HG03558 (cell line): ENCODE results near the gene MGAT5B.

Source experiments
- ATAC-seq: cut with Tn5 transposase; IDR thresholded peaks from one replicate; pipeline ENCODE4 v1.9.1; 2021; ENCODE audit warnings: moderate number of reproducible peaks; ENCODE audit not compliant: unreplicated experiment; ENCODE audit errors: extremely low read depth

The MGAT5B gene

GRCh38 chr17:76944477-76944876 lies 76.3 kb downstream of the MGAT5B start:
- no peak for ATAC-seq

GRCh38 chr17:76946111-76946771 lies 78.0 kb downstream of the MGAT5B start:
- no peak for ATAC-seq

GRCh38 chr17:76946772-76947135 lies 78.5 kb downstream of the MGAT5B start:
- ATAC-seq = no peak

GRCh38 chr17:76947309-76947708 lies 79.1 kb downstream of the MGAT5B start:
- ATAC-seq = no peak

- ATAC-seq = no peak
These were observed 79.6 kb downstream of the MGAT5B start for GRCh38 chr17:76947771-76948170.

- no peak for ATAC-seq
These were observed 80.1 kb downstream of the MGAT5B start for GRCh38 chr17:76948301-76948700.

GRCh38 chr17:76948726-76949342 lies 80.6 kb downstream of the MGAT5B start:
- ATAC-seq = no peak

GRCh38 chr17:76949913-76950695 lies 81.9 kb downstream of the MGAT5B start:
- no peak for ATAC-seq

GRCh38 chr17:76951375-76951905 lies 83.2 kb downstream of the MGAT5B start:
- no peak for ATAC-seq

GRCh38 chr17:76952402-76952801 lies 84.2 kb downstream of the MGAT5B start:
- no peak for ATAC-seq

GRCh38 chr17:76953066-76953465 lies 84.9 kb downstream of the MGAT5B start:
- no peak for ATAC-seq

- no peak for ATAC-seq
These were observed 85.7 kb downstream of the MGAT5B start for GRCh38 chr17:76953946-76954345.

- ATAC-seq = no peak
These were observed 87.0 kb downstream of the MGAT5B start for GRCh38 chr17:76955191-76955590.

- ATAC-seq = no peak
These were observed 88.8 kb downstream of the MGAT5B start for GRCh38 chr17:76956846-76957540.

GRCh38 chr17:76957678-76958464 lies 89.7 kb downstream of the MGAT5B start:
- ATAC-seq = no peak

- no peak for ATAC-seq
These were observed 90.8 kb downstream of the MGAT5B start for GRCh38 chr17:76958974-76959373.

GRCh38 chr17:76961869-76962268 lies 93.7 kb downstream of the MGAT5B start:
- no peak for ATAC-seq

GRCh38 chr17:76962858-76963257 lies 94.7 kb downstream of the MGAT5B start:
- no peak for ATAC-seq

GRCh38 chr17:76966016-76966415 lies 97.8 kb downstream of the MGAT5B start:
- ATAC-seq = no peak
